ENCODE measurements around the gene SRD5A3. TPM values are rescaled to one million over a fixed set of nuclear protein-coding genes. Genes with fewer than 3 reads are reported as not detected.

SRD5A3 gene
- total and polyA plus RNA-seq, 9 of the 15 experiments (the other 6 are each of a cell fraction or from before 2014, with no cell fraction given) = 2.5 to 37.0 (median 13.3) TPM

GRCh38 chr4:55364691-55365344 is 18.8 kb downstream of the SRD5A3 start:
- Histone ChIP-seq H3K27me3 (ENCODE audit: control insufficient read depth in 2 of 2, insufficient read depth in 2 of 2, low read length in 2 of 2) (no peaks in the 10 kb centered on the region), H3K4me1 (replicated peaks in 1 of 2; ENCODE audit: control insufficient read depth in 2 of 2, insufficient read depth in 2 of 2, low read length in 2 of 2) (peaks cover 3 to 4% of the 10 kb centered on the region in 2 experiments; a peak in 2 of 5 replicates), H2AFZ (ENCODE audit: low read depth, low read length) (no peak overlapping the region), H3K4me2 (ENCODE audit: insufficient read depth, low read length) (no peak overlapping the region), H3K4me3 (no peak overlapping the region), H3K9me1 (ENCODE audit: control insufficient read depth, insufficient read depth, low read length) (no peaks in the 10 kb centered on the region), H3K27ac (ENCODE audit: extremely low read depth, low read depth, low read length) (no peak overlapping the region), H3K79me2 (ENCODE audit: control insufficient read depth, insufficient read depth, low read length) (no peaks in the 10 kb centered on the region), H4K20me1 (replicated peaks; ENCODE audit: control insufficient read depth, insufficient read depth, low read length) (no peaks in the 10 kb centered on the region), H3K9ac (ENCODE audit: insufficient read depth in 1 of 2, low read depth in 2 of 2, low read length in 2 of 2) (no peak overlapping the region), H3K36me3 (ENCODE audit: control insufficient read depth, insufficient read depth, low read length) (peaks cover 3% of the 10 kb centered on the region; the same call in 1 of the 3 replicates), H3K9me3 (replicated peaks; ENCODE audit: control insufficient read depth, insufficient read depth, low read depth, low read length) (no peaks in the 10 kb centered on the region)
- POLR2A ChIA-PET = interaction anchor here (0.6 to 1.2 kb wide), 3 partner anchors 13 to 1100 kb away, joined by 3 to 4 read pairs (median 3); no protein-coding TSS in a partner anchor
- 66% methylated on average over 8 of the region's 9 CpGs for WGBS (ENCODE audit: insufficient coverage, low coverage, missing lambda C conversion rate)
- in situ Hi-C loops (cut with MboI) (no loop called here), intact Hi-C loops (cut with micrococcal nuclease) (no loop called here)
- CTCF ChIA-PET (ENCODE audit: low intra/inter-chr PET ratio) = no interaction called here
- ATAC-seq = no peak
- BruUV-seq (replicated peaks) = no TSS peak
- no peak for DNase-seq (ENCODE audit: extremely low read depth in 1 of 4, low spot score in 3 of 4)
- no peak for TF ChIP-seq ZBED1 (IDR thresholded peaks at IDR 0.05)
- TF ChIP-seq MXI1 (IDR thresholded peaks at IDR 0.05; ENCODE audit: low read depth, low read length) = no peak
- no peak for TF ChIP-seq HNRNPUL1 (IDR thresholded peaks at IDR 0.05; ENCODE audit: low read length)
- no peak for TF ChIP-seq CCNT2 (IDR thresholded peaks at IDR 0.05; ENCODE audit: borderline replicate concordance, extremely low read depth, insufficient read length, low read depth, low read length)
- TF ChIP-seq EP300 (IDR thresholded peaks at IDR 0.05; ENCODE audit: low read length) = no peak
- TF ChIP-seq RFX1 (IDR thresholded peaks at IDR 0.05) = no peak
- no peak for TF ChIP-seq U2AF2 (optimal IDR thresholded peaks at IDR 0.05; ENCODE audit: low read depth, low read length)
- TF ChIP-seq ZNF75A (CRISPR knock-in tag; IDR thresholded peaks at IDR 0.05) = no peak
- TF ChIP-seq ZNF121 (CRISPR knock-in tag; conservative IDR thresholded peaks at IDR 0.05) = no peak
- TF ChIP-seq ATF7 (IDR thresholded peaks at IDR 0.05) = no peak
- TF ChIP-seq MYNN (IDR thresholded peaks at IDR 0.05) = no peak
- TF ChIP-seq MYNN (CRISPR knock-in tag; IDR thresholded peaks at IDR 0.05) = no peak
- no peak for TF ChIP-seq HMBOX1 (IDR thresholded peaks at IDR 0.05)
- FAIRE-seq = no peak
